NCI-H187 (cell line): Measurements from ENCODE around the gene CYSTM1.
A peak's percentile ranks its signal among the peaks of the same experiment; 100 is the strongest.
"Not testable (repeated sequence)": the region's sequence is repeated elsewhere in the genome, so short reads cannot be mapped to it uniquely, and the experiment has no call there.

ENCODE experiments used
- DNase-seq, 2 experiments: peaks; one replicate each; lab custom pipeline; 2025; lab: John Stamatoyannopoulos, UW

Gene CYSTM1

GRCh38 chr5:140150201-140150600 is 24.8 kb upstream of the CYSTM1 start:
- DNase-seq: no peak

DNA sequence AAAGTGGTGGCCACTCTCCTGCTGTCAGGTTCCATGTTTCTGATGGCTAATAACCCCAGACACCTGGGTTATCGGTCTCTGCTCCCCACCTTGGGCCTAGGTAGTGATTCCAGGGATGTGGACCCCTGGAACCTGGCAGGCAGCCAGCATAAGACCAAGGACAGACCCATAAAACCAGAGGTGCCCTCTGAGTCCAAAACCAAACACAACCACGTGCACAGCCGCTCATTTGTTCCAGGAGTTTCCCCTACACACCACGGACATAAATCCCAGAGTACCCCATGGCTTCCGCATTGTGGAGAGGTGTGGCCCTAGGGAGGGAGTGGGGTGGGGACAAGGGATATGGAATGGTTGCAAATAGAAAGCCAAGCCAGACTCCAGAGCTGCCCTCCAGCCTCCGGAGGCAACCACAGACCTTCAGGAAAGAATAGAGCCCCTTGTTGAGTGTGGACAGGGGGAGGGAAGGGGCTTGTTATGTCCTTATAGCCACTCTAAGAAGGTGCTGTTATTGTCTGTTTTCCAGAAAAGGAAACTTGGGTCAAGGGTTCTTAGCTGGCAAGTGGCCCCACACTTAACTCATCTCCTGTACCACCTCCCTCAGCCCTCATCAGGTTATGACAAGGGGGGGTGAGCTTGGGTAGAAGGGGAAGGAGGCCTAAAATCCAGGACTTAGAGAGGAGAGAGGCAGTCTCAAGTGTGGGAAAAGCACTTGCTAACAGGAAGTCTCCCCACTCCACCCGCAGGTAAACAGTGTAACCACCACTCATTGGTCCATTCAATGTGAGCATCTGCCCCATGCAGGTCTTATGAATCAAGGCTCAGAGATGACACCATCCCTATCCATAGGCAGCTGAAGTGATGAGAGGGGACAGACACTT is 23.6 kb upstream of the CYSTM1 start:
- peak; percentile 63 to 77 for DNase-seq

GRCh38 chr5:140152022-140152999 is 22.7 kb upstream of the CYSTM1 start:
- DNase-seq: no peak

DNA sequence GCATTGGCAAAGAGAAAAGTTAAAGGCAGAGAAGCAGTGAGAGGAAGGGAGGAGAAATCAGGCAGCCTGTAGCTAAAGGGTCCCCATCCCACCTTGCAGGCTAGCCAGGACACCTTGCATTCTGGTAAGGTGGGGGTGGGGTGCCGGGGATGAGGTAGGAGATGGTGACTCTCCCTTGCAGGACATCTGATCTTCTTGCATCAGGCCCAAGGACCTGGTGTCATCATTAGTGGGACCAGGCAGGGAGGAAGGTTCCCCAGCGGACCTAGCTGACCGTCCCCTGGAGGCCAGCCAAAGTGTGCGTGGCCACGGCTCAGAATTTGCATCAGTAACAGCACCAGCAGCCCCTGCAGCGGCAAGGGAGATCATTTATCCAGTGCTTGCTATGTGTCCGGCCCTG is 21.7 kb upstream of the CYSTM1 start:
- DNase-seq: no peak

DNA sequence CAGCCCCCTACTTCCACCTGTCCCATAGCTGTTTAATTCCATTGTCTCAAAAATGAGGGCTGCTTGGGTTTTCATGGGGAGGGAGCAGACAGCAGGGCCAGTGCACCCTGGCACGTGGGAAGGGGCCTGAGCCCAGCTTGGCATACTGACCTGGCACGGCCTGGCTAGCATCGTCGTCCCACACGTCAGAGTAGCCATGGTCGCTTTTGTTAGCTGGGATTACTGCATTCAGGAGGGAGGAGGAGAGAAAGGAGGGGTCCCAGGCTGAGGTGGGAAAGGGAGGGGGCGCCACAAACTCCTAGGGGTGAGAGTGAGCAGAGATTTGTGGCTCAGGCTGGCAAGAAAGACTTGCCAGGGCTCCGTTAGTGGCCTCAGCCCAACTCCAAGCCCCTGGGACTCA is 21.1 kb upstream of the CYSTM1 start:
- no peak for DNase-seq

DNA sequence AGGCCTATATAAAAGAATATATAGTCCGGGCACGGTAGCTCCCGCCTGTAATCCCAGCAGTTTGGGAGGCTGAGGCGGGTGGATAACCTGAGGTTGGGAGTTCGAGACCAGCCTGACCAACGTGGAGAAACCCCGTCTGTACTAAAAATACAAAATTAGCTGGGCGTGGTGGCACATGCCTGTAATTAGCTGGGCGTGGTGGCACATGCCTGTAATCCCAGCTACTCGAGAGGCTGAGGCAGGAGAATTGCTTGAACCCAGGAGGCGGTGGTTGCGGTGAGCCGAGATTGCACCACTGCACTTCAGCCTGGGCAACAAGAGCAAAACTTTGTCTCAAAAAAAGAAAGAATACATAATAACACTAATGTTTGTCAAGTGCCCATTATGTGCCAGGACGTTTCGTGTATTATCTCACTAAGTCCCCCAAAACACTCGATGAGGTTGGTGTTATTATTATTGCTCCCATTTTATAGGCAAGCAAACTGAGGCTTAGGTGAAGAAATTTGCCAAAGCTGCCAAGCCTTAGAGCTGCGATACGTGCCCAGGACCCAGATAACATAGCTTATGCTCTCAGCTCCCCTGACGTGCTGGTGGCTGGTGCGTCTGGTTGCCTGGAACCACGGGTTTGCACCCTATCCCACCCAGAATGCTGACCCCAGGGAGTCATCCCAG is 20.1 kb upstream of the CYSTM1 start:
- DNase-seq: not testable (repeated sequence)

GRCh38 chr5:140157032-140157781 is 17.8 kb upstream of the CYSTM1 start:
- peak; percentile 22 to 56 for DNase-seq

- no peak for DNase-seq
These were observed 15.7 kb upstream of the CYSTM1 start for GRCh38 chr5:140159014-140159927.

- DNase-seq: no peak
These were observed 12.7 kb upstream of the CYSTM1 start for GRCh38 chr5:140162275-140162674.

- DNase-seq: no peak
These were observed 12.2 kb upstream of the CYSTM1 start for GRCh38 chr5:140162781-140163180.

DNA sequence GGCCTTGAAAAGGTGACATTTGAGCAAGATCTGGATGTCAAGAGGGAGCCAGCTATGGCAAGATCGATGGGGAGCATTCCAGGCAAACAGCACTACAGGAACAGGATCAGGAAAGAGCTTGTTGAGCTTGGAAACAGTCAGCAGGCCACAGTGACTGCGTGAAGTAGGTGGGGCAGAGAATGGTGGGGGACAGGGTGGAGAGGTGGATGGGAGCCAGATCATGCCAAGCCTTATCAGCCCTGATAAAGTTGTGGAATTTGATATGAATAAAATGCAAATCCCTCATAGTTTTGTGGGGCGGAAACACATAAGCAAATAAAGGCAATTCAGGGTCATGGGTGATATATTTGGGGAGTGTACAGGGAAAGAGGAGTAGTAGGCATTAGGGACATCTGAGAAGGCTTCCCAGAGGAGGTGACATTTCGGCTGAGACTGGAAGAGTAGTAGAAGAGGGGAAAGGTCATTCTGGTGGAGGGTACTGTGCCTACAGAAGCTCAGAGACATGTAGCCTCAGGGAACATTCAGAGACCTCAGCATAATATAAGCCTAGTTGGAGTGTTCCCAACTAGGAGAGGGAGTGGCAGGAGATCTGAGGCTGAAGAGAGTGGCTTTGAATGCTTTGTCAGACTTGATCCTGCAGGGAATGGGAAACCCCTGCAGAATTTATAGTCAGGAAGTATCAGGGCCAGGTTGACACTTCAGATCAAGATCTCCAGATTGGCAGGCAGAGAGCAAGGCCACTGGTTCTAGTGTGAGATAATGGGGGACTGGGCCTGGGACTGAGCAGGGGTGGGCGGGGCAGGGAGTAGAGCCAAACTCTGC is 9.7 kb upstream of the CYSTM1 start:
- DNase-seq: no peak

- DNase-seq: no peak
These were observed 9.1 kb upstream of the CYSTM1 start for GRCh38 chr5:140165923-140166270.

- DNase-seq: no peak
These were observed 8.1 kb upstream of the CYSTM1 start for GRCh38 chr5:140166911-140167310.

DNA sequence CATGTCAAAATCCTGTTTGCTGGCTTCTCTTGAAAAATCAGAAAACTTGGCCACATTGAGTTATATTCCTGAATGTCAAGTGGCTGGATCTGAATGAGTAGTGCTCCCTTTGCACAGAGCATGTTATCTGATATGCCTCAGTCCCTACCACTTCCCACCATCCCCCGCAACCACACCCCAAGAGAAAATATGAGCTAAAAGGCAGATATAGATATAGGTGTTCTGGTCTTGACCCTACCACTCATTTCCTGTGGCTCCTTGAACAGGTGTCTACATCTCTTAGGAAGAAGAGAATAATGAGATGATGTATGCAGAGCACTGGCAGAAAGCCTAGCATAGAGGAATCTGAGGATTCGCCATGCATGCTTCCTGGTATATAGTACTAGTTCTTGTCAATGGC is 6.6 kb upstream of the CYSTM1 start:
- no peak for DNase-seq

GRCh38 chr5:140169410-140169809 is 5.6 kb upstream of the CYSTM1 start:
- DNase-seq: no peak

DNA sequence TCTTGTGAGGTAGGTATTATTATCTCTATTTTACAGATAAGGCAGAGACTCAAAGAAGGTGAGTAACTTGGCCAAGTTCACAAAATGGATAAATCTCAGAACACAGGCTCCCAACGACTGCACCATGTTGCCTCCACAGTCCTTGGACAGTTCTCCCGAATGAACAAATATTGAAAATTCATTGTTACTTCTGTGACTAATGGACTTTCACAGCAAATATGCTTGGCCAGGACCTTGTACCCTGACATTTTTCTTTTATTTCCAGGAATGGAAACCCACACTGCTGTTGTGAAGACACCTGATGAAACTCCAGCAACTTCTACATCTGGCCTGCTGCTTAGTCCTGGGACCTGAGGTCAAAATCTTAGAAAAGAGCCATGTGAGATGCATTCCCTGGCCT is 2.5 kb upstream of the CYSTM1 start:
- no peak for DNase-seq

DNA sequence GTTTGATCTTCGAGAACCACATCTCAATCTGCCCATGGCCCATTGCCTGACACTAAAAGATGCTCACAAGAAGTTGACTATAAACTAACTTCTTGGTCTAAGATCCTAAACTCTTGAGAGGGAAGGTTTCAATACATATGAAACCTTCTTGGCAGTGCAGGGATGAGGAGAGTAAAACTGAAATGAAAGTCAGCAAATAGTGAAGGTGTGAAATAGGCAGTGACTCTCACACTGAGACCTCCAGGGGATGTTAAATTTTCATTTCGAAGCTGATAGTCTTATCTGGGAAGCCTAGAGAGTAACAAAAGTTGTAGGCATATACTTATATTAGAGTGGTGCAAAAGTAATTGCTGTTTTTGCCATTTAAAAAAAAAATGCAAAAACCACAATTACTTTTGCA is 974 bp upstream of the CYSTM1 start:
- DNase-seq: no peak

DNA sequence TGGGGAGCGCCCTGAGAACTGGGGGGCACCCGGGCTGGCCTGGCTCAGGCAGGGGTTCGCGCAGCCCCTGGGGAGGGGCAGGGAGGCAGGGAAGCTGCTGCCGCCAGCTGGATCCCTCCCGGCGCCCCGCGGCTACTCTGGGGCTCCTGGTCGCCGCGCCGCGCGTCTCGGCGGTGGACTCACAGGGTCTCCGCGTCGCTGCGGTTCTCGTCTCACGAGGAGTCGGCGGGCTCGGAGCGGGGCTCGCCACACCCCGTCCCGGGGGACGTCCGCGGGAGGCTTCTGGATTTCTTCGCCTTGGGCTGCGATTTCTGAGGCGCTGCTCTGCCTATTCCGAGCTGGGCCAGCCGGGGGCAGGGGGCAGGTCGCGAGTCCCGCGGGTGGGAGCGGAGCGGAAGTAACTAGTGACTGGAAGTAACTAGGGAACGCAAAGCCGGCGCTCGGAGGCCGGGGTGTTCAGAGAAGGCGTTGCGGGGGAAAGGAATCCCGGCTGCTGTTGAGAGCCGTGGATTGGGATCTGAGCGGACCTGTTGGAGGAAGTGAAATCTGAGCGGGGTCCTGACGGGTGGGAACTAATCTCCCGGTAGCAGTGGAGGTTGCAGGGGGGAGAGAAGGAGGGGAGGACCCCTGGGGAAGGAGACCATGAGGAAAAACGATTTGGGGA is 511 bp downstream of the CYSTM1 start:
- no peak for DNase-seq

DNA sequence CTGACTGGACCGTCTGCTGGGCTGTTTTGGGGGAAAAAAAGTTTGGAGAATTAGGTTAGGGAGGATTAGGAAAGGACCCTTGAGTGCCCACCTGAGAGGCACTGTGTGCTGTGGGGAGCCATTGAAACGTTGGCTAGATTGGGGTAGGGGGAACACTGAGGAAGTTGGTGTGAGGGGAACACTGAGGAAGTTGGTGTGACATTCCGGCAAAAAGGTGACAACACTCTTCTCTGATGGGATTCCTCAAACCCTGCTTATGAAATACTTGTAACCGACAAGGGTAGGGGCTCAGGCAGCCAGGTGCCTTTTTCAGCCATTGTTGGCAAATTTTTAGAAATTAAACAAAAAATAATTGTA is 1.0 kb downstream of the CYSTM1 start:
- DNase-seq: no peak
